Hepatocyte (in vitro differentiated cells): ENCODE measurements around the gene SLC26A9. TPM values are rescaled to one million over a fixed set of nuclear protein-coding genes. Genes with fewer than 3 reads are reported as not detected.

Experiments
- DNase-seq: peaks from one replicate; pipeline ENCODE4 v3.0.0-alpha.2; 2016; ENCODE audit warnings: low spot score
- H2AFZ ChIP-seq: fragments of 200-600 bp; sonication (generic); 2 replicates; pipeline ENCODE4 v1.6.0; 2016; ENCODE audit warnings: antibody characterized with exemption, mild to moderate bottlenecking
- H3K27ac ChIP-seq: fragments of 200-600 bp; sonication (generic); 2 replicates; pipeline ENCODE4 v1.5.1; 2016; ENCODE audit warnings: mild to moderate bottlenecking
- H3K27me3 ChIP-seq: fragments of 200-600 bp; sonication (generic); 2 replicates; pipeline ENCODE4 v1.6.1; 2016
- H3K36me3 ChIP-seq: fragments of 200-600 bp; sonication (generic); replicated peaks from 2 replicates; pipeline ENCODE4 v1.5.1; 2016; ENCODE audit warnings: low read depth; ENCODE audit not compliant: insufficient read depth
- H3K4me1 ChIP-seq: fragments of 200-600 bp; sonication (generic); 2 replicates; pipeline ENCODE4 v1.5.1; 2016; ENCODE audit warnings: mild to moderate bottlenecking, moderate library complexity; ENCODE audit not compliant: insufficient read depth
- H3K4me2 ChIP-seq: fragments of 200-600 bp; sonication (generic); 2 replicates; pipeline ENCODE4 v1.6.0; 2016
- H3K4me3 ChIP-seq: fragments of 200-600 bp; sonication (generic); 2 replicates; pipeline ENCODE4 v1.5.1; 2016; ENCODE audit warnings: mild to moderate bottlenecking
- H3K79me2 ChIP-seq: fragments of 200-600 bp; sonication (generic); 2 replicates; pipeline ENCODE4 v1.6.0; 2017; ENCODE audit warnings: mild to moderate bottlenecking
- H3K9me2 ChIP-seq: fragments of 200-600 bp; sonication (generic); replicated peaks from 2 replicates; pipeline ENCODE4 v1.6.0; 2017; ENCODE audit warnings: mild to moderate bottlenecking; ENCODE audit not compliant: insufficient read depth
- H3K9me3 ChIP-seq: fragments of 200-600 bp; sonication (generic); 2 replicates; pipeline ENCODE4 v1.5.1; 2016; ENCODE audit warnings: low read depth, mild to moderate bottlenecking
- H4K20me1 ChIP-seq: fragments of 200-600 bp; sonication (generic); 2 replicates; pipeline ENCODE4 v1.6.0; 2016; ENCODE audit warnings: mild to moderate bottlenecking; ENCODE audit not compliant: insufficient read depth, poor library complexity, severe bottlenecking
- CTCF ChIP-seq: fragments of 200-600 bp; sonication (generic); IDR thresholded peaks from 2 replicates; pipeline ENCODE4 v1.5.1; 2016; ENCODE audit warnings: antibody characterized with exemption, mild to moderate bottlenecking; ENCODE audit not compliant: poor library complexity
- EZH2 ChIP-seq: fragments of 200-600 bp; sonication (generic); IDR thresholded peaks from 2 replicates; pipeline ENCODE4 v1.6.1; 2016; ENCODE audit warnings: antibody characterized with exemption, mild to moderate bottlenecking, borderline replicate concordance
- EZH2phosphoT487 ChIP-seq: fragments of 200-600 bp; sonication (generic); IDR thresholded peaks from one replicate; pipeline ENCODE4 v1.6.1; 2018; ENCODE audit warnings: antibody characterized with exemption, mild to moderate bottlenecking, low read depth, moderate library complexity; ENCODE audit not compliant: unreplicated experiment, severe bottlenecking
- WGBS: methylation state at CpG from one replicate; pipeline ENCODE4 v1.1.6; 2016; ENCODE audit warnings: low lambda C conversion rate; ENCODE audit errors: missing lambda C conversion rate; 5-methylcytosine and 5-hydroxymethylcytosine counted together
- polyA plus RNA-seq: library from polyadenylated mRNA; unstranded; fragments of >200 nt; fragmentation: Nextera tagmentation; extraction: Ambion mirVana; gene quantifications from 2 replicates; pipeline ENCODE4 v1.2.1, GENCODE V29; 2016
- total RNA-seq: library from RNA; depleted of rRNA; stranded (reverse); fragments of >200 nt; gene quantifications from 2 replicates; pipeline ENCODE4 v1.2.3, GENCODE V29; 2014

The SLC26A9 gene
- total and polyA plus RNA-seq, 2 experiments from 2014 or later, result 0.13 to 0.63 TPM

GRCh38 chr1:205922314-205922713 is 20.9 kb downstream of the SLC26A9 start:
- Histone ChIP-seq H3K27me3 (no peaks in the 10 kb centered on the region), H3K27ac (no peak overlapping the region), H3K4me3 (no peak overlapping the region), H3K4me1 (no peaks in the 10 kb centered on the region), H3K36me3 (no peaks in the 10 kb centered on the region), H3K9me2 (no peaks in the 10 kb centered on the region), H4K20me1 (no peaks in the 10 kb centered on the region), H3K79me2 (no peaks in the 10 kb centered on the region), H3K9me3 (no peaks in the 10 kb centered on the region), H2AFZ (no peak overlapping the region), H3K4me2 (no peak overlapping the region)
- no peak for TF ChIP-seq EZH2phosphoT487
- no peak for TF ChIP-seq CTCF
- no peak for TF ChIP-seq EZH2
- 96% methylated on average over 6 of the region's 6 CpGs for WGBS
- no peak for DNase-seq

GRCh38 chr1:205921570-205921909 is 21.7 kb downstream of the SLC26A9 start:
- H3K79me2 ChIP-seq, result no peaks in the 10 kb centered on the region
- H3K27me3 ChIP-seq, result no peaks in the 10 kb centered on the region
- no peaks in the 10 kb centered on the region for H4K20me1 ChIP-seq
- no peak overlapping the region for H3K4me3 ChIP-seq
- no peaks in the 10 kb centered on the region for H3K4me1 ChIP-seq
- H3K36me3 ChIP-seq, result no peaks in the 10 kb centered on the region
- H2AFZ ChIP-seq, result no peak overlapping the region
- no peaks in the 10 kb centered on the region for H3K9me2 ChIP-seq
- H3K9me3 ChIP-seq, result no peaks in the 10 kb centered on the region
- H3K27ac ChIP-seq, result no peak overlapping the region
- WGBS, result 92% methylated on average over 11 of the region's 11 CpGs
- no peak for DNase-seq
- H3K4me2 ChIP-seq, result no peak overlapping the region
- no peak for TF ChIP-seq CTCF
- no peak for TF ChIP-seq EZH2phosphoT487
- TF ChIP-seq EZH2, result no peak

- no peak for TF ChIP-seq EZH2
- no peak for TF ChIP-seq EZH2phosphoT487
- no peak for TF ChIP-seq CTCF
- DNase-seq, result no peak
These were observed 22.2 kb downstream of the SLC26A9 start for GRCh38 chr1:205920861-205921569.

More at GRCh38 chr1:205920861-205921569, 22.2 kb downstream of the SLC26A9 start:
- Histone ChIP-seq H4K20me1 (no peaks in the 10 kb centered on the region), H3K4me3 (no peak overlapping the region), H3K79me2 (no peaks in the 10 kb centered on the region), H3K4me1 (no peaks in the 10 kb centered on the region), H3K27me3 (no peaks in the 10 kb centered on the region), H3K27ac (no peak overlapping the region), H2AFZ (no peak overlapping the region), H3K9me3 (no peaks in the 10 kb centered on the region), H3K9me2 (no peaks in the 10 kb centered on the region), H3K4me2 (no peak overlapping the region), H3K36me3 (no peaks in the 10 kb centered on the region)
- WGBS, result 76% methylated on average over 13 of the region's 13 CpGs
